Natural killer cell (primary cell): ENCODE measurements around the gene MTG2. TPM values are rescaled to one million over a fixed set of nuclear protein-coding genes. Genes with fewer than 3 reads are reported as not detected.

ENCODE experiments used
- ATAC-seq, 3 donors: fragments of 150-1000 bp in 2 of 3; fragments of 200-7000 bp in 1 of 3; cut with Tn5 transposase; 1 replicate in 1 of 3; 2 replicates in 2 of 3; pipeline ENCODE4 v1.10.0; 2021; ENCODE audit warnings: mild to moderate bottlenecking in 2 of 3, moderate library complexity in 2 of 3
- DNase-seq, 2 donors: peaks; one replicate each; pipeline versions ENCODE4 v3.0.0 to v3.0.0-alpha.2; 2013 to 2021; ENCODE audit warnings: mixed read lengths in 1 of 2
- H3K27ac ChIP-seq: one replicate; pipeline ENCODE4 v1.5.1; 2013; ENCODE audit warnings: mild to moderate bottlenecking, low read length
- H3K27me3 ChIP-seq: one replicate; pipeline ENCODE4 v1.6.1; 2013; ENCODE audit warnings: low read length; ENCODE audit not compliant: control insufficient read depth, insufficient read depth
- H3K36me3 ChIP-seq: one replicate; pipeline ENCODE4 v1.6.1; 2013; ENCODE audit warnings: low read length; ENCODE audit not compliant: control insufficient read depth, insufficient read depth
- H3K4me1 ChIP-seq: one replicate; pipeline ENCODE4 v1.6.1; 2013; ENCODE audit warnings: low read length; ENCODE audit not compliant: control insufficient read depth, insufficient read depth
- H3K4me3 ChIP-seq: one replicate; pipeline ENCODE4 v1.5.1; 2013; ENCODE audit warnings: low read length
- H3K9me3 ChIP-seq: one replicate; pipeline ENCODE4 v1.6.1; 2013; ENCODE audit warnings: low read length; ENCODE audit not compliant: control insufficient read depth, insufficient read depth
- H3K27ac Mint-ChIP-seq, 2 donors: one replicate each; pipeline ENCODE4 v1.8.0; 2022; ENCODE audit warnings: mild to moderate bottlenecking in 2 of 2, mixed read lengths in 2 of 2, moderate library complexity in 1 of 2
- H3K27me3 Mint-ChIP-seq, 2 donors: one replicate each; pipeline ENCODE4 v1.8.0; 2022; ENCODE audit warnings: low read depth in 2 of 2, mixed read lengths in 2 of 2
- H3K36me3 Mint-ChIP-seq: one replicate; pipeline ENCODE4 v1.8.0; 2022; ENCODE audit warnings: mixed read lengths
- H3K4me1 Mint-ChIP-seq, 2 donors: one replicate each; pipeline ENCODE4 v1.8.0; 2022; ENCODE audit warnings: mixed read lengths in 2 of 2
- H3K4me3 Mint-ChIP-seq: one replicate; pipeline ENCODE4 v1.8.0; 2022; ENCODE audit warnings: mild to moderate bottlenecking, moderate library complexity, mixed read lengths
- H3K9me3 Mint-ChIP-seq, 2 donors: one replicate each; pipeline ENCODE4 v1.8.0; 2022; ENCODE audit warnings: mixed read lengths in 2 of 2
- CTCF ChIP-seq: fragments of 200-600 bp; IDR thresholded peaks from one replicate; pipeline ENCODE4 v1.8.0; 2022; ENCODE audit warnings: antibody characterized with exemption
- WGBS: methylation state at CpG from one replicate; pipeline ENCODE4 v1.1.7; 2013; ENCODE audit warnings: missing lambda C conversion rate; ENCODE audit not compliant: insufficient coverage; 5-methylcytosine and 5-hydroxymethylcytosine counted together
- intact Hi-C: fragments of 100-400 bp; cut with micrococcal nuclease; formaldehyde crosslinking; loops from one replicate; pipeline ENCODE4 v1.14.2; 2022
- total RNA-seq, 4 donors: library from RNA; stranded (reverse); fragments of 120-200 nt in 1 of 4; gene quantifications; one replicate each; pipeline versions ENCODE4 v1.2.3 to v1.2.4, GENCODE V29; 2013 to 2022

Gene MTG2
- total RNA-seq, 3 donors from 2014 or later (not counting 1 experiment from before 2014, with no cell fraction given): 16.8 to 25.8 (median 25.3) TPM

GRCh38 chr20:62208795-62209755, 26.2 kb downstream of the MTG2 start:
- no peaks in the 10 kb centered on the region for H3K36me3 ChIP-seq
- H3K27ac ChIP-seq: no peak overlapping the region
- H3K4me1 ChIP-seq: no peaks in the 10 kb centered on the region
- H3K27ac Mint-ChIP-seq: no peak overlapping the region
- 63% methylated on average over 27 of the region's 27 CpGs for WGBS
- no peak overlapping the region for H3K4me3 ChIP-seq
- no peaks in the 10 kb centered on the region for H3K9me3 ChIP-seq
- H3K36me3 Mint-ChIP-seq: no peaks in the 10 kb centered on the region
- H3K27me3 Mint-ChIP-seq: peaks cover 0 to 3% of the 10 kb centered on the region in 2 donors
- no peak for TF ChIP-seq CTCF
- no peaks in the 10 kb centered on the region for H3K9me3 Mint-ChIP-seq
- ATAC-seq (no peak), DNase-seq (no peak)
- no peak overlapping the region for H3K4me3 Mint-ChIP-seq
- peaks cover 6% of the 10 kb centered on the region for H3K27me3 ChIP-seq
- intact Hi-C loops: no loop called here
- no peaks in the 10 kb centered on the region for H3K4me1 Mint-ChIP-seq

GRCh38 chr20:62209850-62210495, 27.1 kb downstream of the MTG2 start:
- H3K36me3 Mint-ChIP-seq: no peaks in the 10 kb centered on the region
- Histone ChIP-seq H3K9me3 (no peaks in the 10 kb centered on the region), H3K4me3 (no peak overlapping the region), H3K36me3 (no peaks in the 10 kb centered on the region), H3K27me3 (peaks cover 6% of the 10 kb centered on the region), H3K4me1 (no peaks in the 10 kb centered on the region), H3K27ac (no peak overlapping the region)
- H3K4me1 Mint-ChIP-seq: no peaks in the 10 kb centered on the region
- DNase-seq (no peak), ATAC-seq (no peak)
- no peaks in the 10 kb centered on the region for H3K9me3 Mint-ChIP-seq
- H3K27me3 Mint-ChIP-seq: peaks cover 0 to 3% of the 10 kb centered on the region in 2 donors
- 72% methylated on average over 14 of the region's 17 CpGs for WGBS
- intact Hi-C loops: no loop called here
- no peak for TF ChIP-seq CTCF
- no peak overlapping the region for H3K4me3 Mint-ChIP-seq
- no peak overlapping the region for H3K27ac Mint-ChIP-seq

DNA sequence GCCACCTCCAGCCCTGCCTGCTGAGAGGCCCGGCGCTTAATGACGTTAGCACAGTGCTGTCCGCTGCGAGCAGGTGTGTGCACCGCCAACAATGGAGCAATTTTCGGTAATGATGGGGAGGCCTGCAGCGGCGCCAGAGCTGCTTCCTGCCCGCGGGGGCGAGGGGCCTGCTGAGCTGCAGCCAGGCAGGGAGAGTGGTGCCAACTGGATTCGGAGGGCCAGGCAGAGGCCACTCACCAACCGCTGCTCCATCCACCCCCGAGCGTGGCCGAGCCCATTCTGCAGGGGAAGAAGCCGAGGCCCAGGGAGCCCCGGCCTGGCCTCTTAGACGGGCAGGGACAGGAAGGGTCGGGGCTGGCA, 27.6 kb downstream of the MTG2 start:
- no peak overlapping the region for H3K27ac Mint-ChIP-seq
- H3K4me1 ChIP-seq: no peaks in the 10 kb centered on the region
- H3K36me3 Mint-ChIP-seq: no peaks in the 10 kb centered on the region
- H3K36me3 ChIP-seq: no peaks in the 10 kb centered on the region
- no peaks in the 10 kb centered on the region for H3K9me3 ChIP-seq
- H3K9me3 Mint-ChIP-seq: no peaks in the 10 kb centered on the region
- peaks cover 0 to 6% of the 10 kb centered on the region in 2 donors for H3K27me3 Mint-ChIP-seq
- H3K27ac ChIP-seq: no peak overlapping the region
- H3K4me3 ChIP-seq: no peak overlapping the region
- no peak for ATAC-seq
- 72% methylated on average over 21 of the region's 21 CpGs for WGBS
- H3K4me3 Mint-ChIP-seq: no peak overlapping the region
- H3K27me3 ChIP-seq: peaks cover 6% of the 10 kb centered on the region
- intact Hi-C loops: no loop called here
- TF ChIP-seq CTCF: no peak
- no peak for DNase-seq
- H3K4me1 Mint-ChIP-seq: no peaks in the 10 kb centered on the region
